ENCODE data around the gene NEK10. TPM values are rescaled to one million over a fixed set of nuclear protein-coding genes. Genes with fewer than 3 reads are reported as not detected.

Gene NEK10
- total and polyA plus RNA-seq, 2 donors (not counting 3 experiments of a cell fraction or from before 2014, with no cell fraction given): 0.32 to 5.0 TPM

GRCh38 chr3:27289769-27290413 is 79.3 kb downstream of the NEK10 start:
- no peak overlapping the region for H3K27ac ChIP-seq (ENCODE audit: insufficient read depth, low read depth, low read length)
- dilution Hi-C loops (cut with MboI; ENCODE audit: extremely low pct_ligation_motif_present, low sequenced_read_pairs): no loop called here
- no peak overlapping the region for H3K4me3 ChIP-seq (replicated peaks in 1 of 3; ENCODE audit: insufficient read depth in 1 of 3, low read depth in 1 of 3, low read length in 3 of 3)
- H3K36me3 ChIP-seq (ENCODE audit: control insufficient read depth in 2 of 2, extremely low read depth in 1 of 2, insufficient read depth in 2 of 2, low read length in 2 of 2): no peaks in the 10 kb centered on the region
- H3K27me3 ChIP-seq (ENCODE audit: control insufficient read depth in 2 of 2, insufficient read depth in 2 of 2, low read length in 2 of 2): no peaks in the 10 kb centered on the region
- no peak overlapping the region for H3K4me2 ChIP-seq (ENCODE audit: insufficient read depth, low read length)
- no peak for DNase-seq (ENCODE audit: low read depth, low spot score)
- FAIRE-seq: no peak
- BruUV-seq (replicated peaks): no TSS peak
- ChIA-PET CTCF (interaction anchor here (0.9 to 1.0 kb wide), 2 partner anchors 14 to 159 kb away, joined by 3 read pairs; no protein-coding TSS in a partner anchor), POLR2A (no interaction called here)
- no peaks in the 10 kb centered on the region for H3K9me3 ChIP-seq (replicated peaks; ENCODE audit: control insufficient read depth, insufficient read depth, low read length)
- no peaks in the 10 kb centered on the region for H3K9me1 ChIP-seq (replicated peaks; ENCODE audit: control insufficient read depth, extremely low read depth, insufficient read depth, low read length)
- TF ChIP-seq POLR2AphosphoS5 (IDR thresholded peaks at IDR 0.05; ENCODE audit: insufficient read depth, low read depth, low read length) (no peak), MAX (IDR thresholded peaks at IDR 0.05; ENCODE audit: insufficient read depth, insufficient read length) (no peak), GATA2 (IDR thresholded peaks at IDR 0.05; ENCODE audit: insufficient read depth, insufficient read length, low read depth, low read length) (no peak), JUN (IDR thresholded peaks at IDR 0.05; ENCODE audit: borderline replicate concordance, insufficient read depth, insufficient read length, low read depth) (no peak), FOS (IDR thresholded peaks at IDR 0.05; ENCODE audit: borderline replicate concordance, insufficient read depth, low read length) (no peak), EZH2 (IDR thresholded peaks at IDR 0.05; ENCODE audit: borderline replicate concordance, low read depth, low read length, severe bottlenecking) (no peak), CTCF (IDR thresholded peaks at IDR 0.05; ENCODE audit: extremely low read depth in 1 of 2, insufficient read depth in 1 of 2, low read depth in 1 of 2, low read length in 2 of 2) (no peak), MYC (IDR thresholded peaks at IDR 0.05; ENCODE audit: low read depth, low read length) (no peak), POLR2A (IDR thresholded peaks at IDR 0.05; ENCODE audit: low read depth, low read length) (no peak)
- H3K9ac ChIP-seq (replicated peaks; ENCODE audit: extremely low read depth, insufficient read depth, low read length): no peak overlapping the region
- H2AFZ ChIP-seq (ENCODE audit: low read depth, low read length): no peak overlapping the region
- no peaks in the 10 kb centered on the region for H3K79me2 ChIP-seq (ENCODE audit: control insufficient read depth, insufficient read depth, low read length)
- no peaks in the 10 kb centered on the region for H3K4me1 ChIP-seq (ENCODE audit: control insufficient read depth, extremely low read depth, insufficient read depth, low read length)
- H4K20me1 ChIP-seq (replicated peaks; ENCODE audit: control insufficient read depth, extremely low read depth, insufficient read depth, low read length): no peaks in the 10 kb centered on the region
- intact Hi-C loops (cut with micrococcal nuclease): no loop called here
